Natural killer cell (primary cell): Measurements from ENCODE around the gene RBM6. TPM values are rescaled to one million over a fixed set of nuclear protein-coding genes. Genes with fewer than 3 reads are reported as not detected.

Experiments
- ATAC-seq, 3 donors: fragments of 150-1000 bp in 2 of 3; fragments of 200-7000 bp in 1 of 3; cut with Tn5 transposase; 1 replicate in 1 of 3; 2 replicates in 2 of 3; pipeline ENCODE4 v1.10.0; 2021; ENCODE audit warnings: mild to moderate bottlenecking in 2 of 3, moderate library complexity in 2 of 3
- DNase-seq, 2 donors: peaks; one replicate each; pipeline versions ENCODE4 v3.0.0 to v3.0.0-alpha.2; 2013 to 2021; ENCODE audit warnings: mixed read lengths in 1 of 2
- H3K27ac ChIP-seq: one replicate; pipeline ENCODE4 v1.5.1; 2013; ENCODE audit warnings: mild to moderate bottlenecking, low read length
- H3K27me3 ChIP-seq: one replicate; pipeline ENCODE4 v1.6.1; 2013; ENCODE audit warnings: low read length; ENCODE audit not compliant: control insufficient read depth, insufficient read depth
- H3K36me3 ChIP-seq: one replicate; pipeline ENCODE4 v1.6.1; 2013; ENCODE audit warnings: low read length; ENCODE audit not compliant: control insufficient read depth, insufficient read depth
- H3K4me1 ChIP-seq: one replicate; pipeline ENCODE4 v1.6.1; 2013; ENCODE audit warnings: low read length; ENCODE audit not compliant: control insufficient read depth, insufficient read depth
- H3K4me3 ChIP-seq: one replicate; pipeline ENCODE4 v1.5.1; 2013; ENCODE audit warnings: low read length
- H3K9me3 ChIP-seq: one replicate; pipeline ENCODE4 v1.6.1; 2013; ENCODE audit warnings: low read length; ENCODE audit not compliant: control insufficient read depth, insufficient read depth
- H3K27ac Mint-ChIP-seq, 2 donors: one replicate each; pipeline ENCODE4 v1.8.0; 2022; ENCODE audit warnings: mild to moderate bottlenecking in 2 of 2, mixed read lengths in 2 of 2, moderate library complexity in 1 of 2
- H3K27me3 Mint-ChIP-seq, 2 donors: one replicate each; pipeline ENCODE4 v1.8.0; 2022; ENCODE audit warnings: low read depth in 2 of 2, mixed read lengths in 2 of 2
- H3K36me3 Mint-ChIP-seq: one replicate; pipeline ENCODE4 v1.8.0; 2022; ENCODE audit warnings: mixed read lengths
- H3K4me1 Mint-ChIP-seq, 2 donors: one replicate each; pipeline ENCODE4 v1.8.0; 2022; ENCODE audit warnings: mixed read lengths in 2 of 2
- H3K4me3 Mint-ChIP-seq: one replicate; pipeline ENCODE4 v1.8.0; 2022; ENCODE audit warnings: mild to moderate bottlenecking, moderate library complexity, mixed read lengths
- H3K9me3 Mint-ChIP-seq, 2 donors: one replicate each; pipeline ENCODE4 v1.8.0; 2022; ENCODE audit warnings: mixed read lengths in 2 of 2
- WGBS: methylation state at CpG from one replicate; pipeline ENCODE4 v1.1.7; 2013; ENCODE audit warnings: missing lambda C conversion rate; ENCODE audit not compliant: insufficient coverage; 5-methylcytosine and 5-hydroxymethylcytosine counted together
- intact Hi-C: fragments of 100-400 bp; cut with micrococcal nuclease; formaldehyde crosslinking; loops from one replicate; pipeline ENCODE4 v1.14.2; 2022
- total RNA-seq, 4 donors: library from RNA; stranded (reverse); fragments of 120-200 nt in 1 of 4; gene quantifications; one replicate each; pipeline versions ENCODE4 v1.2.3 to v1.2.4, GENCODE V29; 2013 to 2022
- TF ChIP-seq, protein P1 (sequence below): fragments of 200-600 bp; IDR thresholded peaks from one replicate; pipeline ENCODE4 v1.8.0; 2022; ENCODE audit warnings: antibody characterized with exemption

RBM6 gene
- total RNA-seq, 3 donors from 2014 or later (not counting 1 experiment from before 2014, with no cell fraction given), result 155 to 193 (median 157) TPM

DNA sequence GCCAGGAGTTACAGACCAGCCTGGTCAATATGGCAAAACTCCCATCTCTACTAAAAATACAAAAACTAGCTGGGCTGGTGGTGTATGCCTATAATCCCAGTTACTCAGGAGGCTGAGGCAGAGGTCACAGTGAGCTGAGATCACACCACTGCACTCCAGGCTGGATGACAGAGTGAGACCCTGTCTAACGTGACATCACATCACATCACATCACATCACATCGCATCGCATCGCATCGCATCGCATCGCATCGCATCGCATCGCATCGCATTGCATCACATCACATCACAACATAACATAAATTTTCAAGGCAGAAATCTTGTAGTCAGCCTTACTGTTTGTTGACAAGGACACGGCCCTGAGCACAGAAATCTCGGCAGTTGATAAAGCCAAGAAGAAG lies 44.4 kb downstream of the RBM6 start:
- Mint-ChIP-seq H3K4me3 (no peak overlapping the region), H3K27ac (no peak overlapping the region), H3K4me1 (no peaks in the 10 kb centered on the region), H3K36me3 (no peaks in the 10 kb centered on the region), H3K9me3 (no peaks in the 10 kb centered on the region), H3K27me3 (no peaks in the 10 kb centered on the region)
- no peaks in the 10 kb centered on the region for H3K27me3 ChIP-seq
- H3K4me1 ChIP-seq, result no peaks in the 10 kb centered on the region
- TF ChIP-seq, protein P1, sequence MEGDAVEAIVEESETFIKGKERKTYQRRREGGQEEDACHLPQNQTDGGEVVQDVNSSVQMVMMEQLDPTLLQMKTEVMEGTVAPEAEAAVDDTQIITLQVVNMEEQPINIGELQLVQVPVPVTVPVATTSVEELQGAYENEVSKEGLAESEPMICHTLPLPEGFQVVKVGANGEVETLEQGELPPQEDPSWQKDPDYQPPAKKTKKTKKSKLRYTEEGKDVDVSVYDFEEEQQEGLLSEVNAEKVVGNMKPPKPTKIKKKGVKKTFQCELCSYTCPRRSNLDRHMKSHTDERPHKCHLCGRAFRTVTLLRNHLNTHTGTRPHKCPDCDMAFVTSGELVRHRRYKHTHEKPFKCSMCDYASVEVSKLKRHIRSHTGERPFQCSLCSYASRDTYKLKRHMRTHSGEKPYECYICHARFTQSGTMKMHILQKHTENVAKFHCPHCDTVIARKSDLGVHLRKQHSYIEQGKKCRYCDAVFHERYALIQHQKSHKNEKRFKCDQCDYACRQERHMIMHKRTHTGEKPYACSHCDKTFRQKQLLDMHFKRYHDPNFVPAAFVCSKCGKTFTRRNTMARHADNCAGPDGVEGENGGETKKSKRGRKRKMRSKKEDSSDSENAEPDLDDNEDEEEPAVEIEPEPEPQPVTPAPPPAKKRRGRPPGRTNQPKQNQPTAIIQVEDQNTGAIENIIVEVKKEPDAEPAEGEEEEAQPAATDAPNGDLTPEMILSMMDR, result no peak
- no peak overlapping the region for H3K4me3 ChIP-seq
- ATAC-seq (no peak), DNase-seq (no peak)
- H3K36me3 ChIP-seq, result peaks cover 12% of the 10 kb centered on the region
- H3K27ac ChIP-seq, result no peak overlapping the region
- intact Hi-C loops, result no loop called here
- no peaks in the 10 kb centered on the region for H3K9me3 ChIP-seq
- 40% methylated on average over 13 of the region's 13 CpGs for WGBS

DNA sequence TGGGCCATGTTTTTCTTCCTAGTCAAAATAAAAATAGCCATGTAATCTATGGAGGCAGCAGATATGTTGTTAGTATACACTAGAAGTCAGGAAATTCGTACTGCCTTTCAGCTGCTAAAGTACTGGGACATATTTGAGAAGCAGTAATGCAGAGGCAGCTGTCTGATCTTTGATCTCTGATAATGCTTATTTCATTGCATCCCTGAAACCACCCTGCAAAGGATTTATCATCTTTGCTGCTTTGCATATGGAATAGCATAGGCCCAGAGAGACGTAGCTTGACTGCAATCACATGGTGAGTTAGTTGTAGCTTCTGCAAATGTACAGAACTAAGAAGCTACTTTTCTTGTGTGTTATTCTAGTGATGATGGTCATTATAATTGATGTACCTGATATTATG lies 52.4 kb downstream of the RBM6 start:
- H3K9me3 Mint-ChIP-seq, result no peaks in the 10 kb centered on the region
- H3K4me3 ChIP-seq, result no peak overlapping the region
- H3K27me3 ChIP-seq, result no peaks in the 10 kb centered on the region
- no peaks in the 10 kb centered on the region for H3K9me3 ChIP-seq
- no peaks in the 10 kb centered on the region for H3K27me3 Mint-ChIP-seq
- H3K27ac ChIP-seq, result no peak overlapping the region
- intact Hi-C loops, result no loop called here
- H3K4me1 Mint-ChIP-seq, result peaks cover 7 to 8% of the 10 kb centered on the region in 2 donors
- no peak for ATAC-seq
- no peak for DNase-seq
- no peaks in the 10 kb centered on the region for H3K36me3 Mint-ChIP-seq
- H3K36me3 ChIP-seq, result peaks cover 23% of the 10 kb centered on the region
- H3K4me1 ChIP-seq, result no peaks in the 10 kb centered on the region
- H3K27ac Mint-ChIP-seq, result no peak overlapping the region
- H3K4me3 Mint-ChIP-seq, result no peak overlapping the region
- WGBS, result 95% methylated on average over 2 of the region's 2 CpGs
- TF ChIP-seq, protein P1, result no peak

DNA sequence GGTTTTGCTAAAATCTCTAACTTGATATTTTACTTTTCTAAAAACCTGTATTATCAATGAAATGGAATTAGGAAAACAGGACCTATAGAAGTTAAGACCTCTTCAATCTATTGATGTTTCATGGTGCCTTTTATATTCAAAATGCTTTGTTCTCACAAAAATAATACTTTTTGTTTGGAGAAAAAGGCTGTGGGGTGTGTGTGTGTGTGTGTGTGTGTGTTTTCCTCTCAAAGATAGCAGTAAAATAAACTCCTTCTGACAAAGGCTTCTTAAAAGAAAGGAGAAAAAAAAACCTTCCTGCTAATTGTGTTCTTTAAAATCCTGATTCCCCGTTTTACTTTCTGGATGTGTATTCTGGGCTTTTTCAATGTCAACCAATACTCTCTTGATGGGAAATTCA lies 54.5 kb downstream of the RBM6 start:
- Mint-ChIP-seq H3K27ac (no peak overlapping the region), H3K27me3 (no peaks in the 10 kb centered on the region), H3K4me3 (no peak overlapping the region), H3K9me3 (no peaks in the 10 kb centered on the region), H3K36me3 (peaks cover 2% of the 10 kb centered on the region), H3K4me1 (peaks cover 7 to 14% of the 10 kb centered on the region in 2 donors)
- TF ChIP-seq, protein P1, result no peak
- no CpG with 5 or more reads among the region's 1 CpG for WGBS
- Histone ChIP-seq H3K27ac (no peak overlapping the region), H3K4me1 (no peaks in the 10 kb centered on the region), H3K27me3 (no peaks in the 10 kb centered on the region), H3K9me3 (no peaks in the 10 kb centered on the region), H3K36me3 (peaks cover 20% of the 10 kb centered on the region), H3K4me3 (no peak overlapping the region)
- DNase-seq (no peak), ATAC-seq (no peak)
- intact Hi-C loops, result no loop called here

- Histone ChIP-seq H3K36me3 (peaks cover 27% of the 10 kb centered on the region), H3K9me3 (no peaks in the 10 kb centered on the region), H3K4me1 (no peaks in the 10 kb centered on the region), H3K27ac (no peak overlapping the region), H3K4me3 (no peak overlapping the region), H3K27me3 (no peaks in the 10 kb centered on the region)
- H3K9me3 Mint-ChIP-seq, result no peaks in the 10 kb centered on the region
- no peak overlapping the region for H3K27ac Mint-ChIP-seq
- ATAC-seq (no peak), DNase-seq (no peak)
- no peak overlapping the region for H3K4me3 Mint-ChIP-seq
- intact Hi-C loops, result no loop called here
- peaks cover 11 to 14% of the 10 kb centered on the region in 2 donors for H3K4me1 Mint-ChIP-seq
- TF ChIP-seq, protein P1, result no peak
- 100% methylated on average over 1 of the region's 2 CpGs for WGBS
- H3K27me3 Mint-ChIP-seq, result no peaks in the 10 kb centered on the region
- H3K36me3 Mint-ChIP-seq, result peaks cover 7% of the 10 kb centered on the region
Measured at GRCh38 chr3:49996016-49996415, 56.1 kb downstream of the RBM6 start.
